HG02970 (cell line): ENCODE measurements around the gene P3H2.

Experiments
- ATAC-seq: cut with Tn5 transposase; IDR thresholded peaks from one replicate; pipeline ENCODE4 v1.9.1; 2021; ENCODE audit warnings: mild to moderate bottlenecking, moderate library complexity, moderate number of reproducible peaks; ENCODE audit not compliant: unreplicated experiment, low FRiP score

Gene P3H2

GRCh38 chr3:190058521-190059241 lies 62.0 kb downstream of the P3H2 start:
- no peak for ATAC-seq

DNA sequence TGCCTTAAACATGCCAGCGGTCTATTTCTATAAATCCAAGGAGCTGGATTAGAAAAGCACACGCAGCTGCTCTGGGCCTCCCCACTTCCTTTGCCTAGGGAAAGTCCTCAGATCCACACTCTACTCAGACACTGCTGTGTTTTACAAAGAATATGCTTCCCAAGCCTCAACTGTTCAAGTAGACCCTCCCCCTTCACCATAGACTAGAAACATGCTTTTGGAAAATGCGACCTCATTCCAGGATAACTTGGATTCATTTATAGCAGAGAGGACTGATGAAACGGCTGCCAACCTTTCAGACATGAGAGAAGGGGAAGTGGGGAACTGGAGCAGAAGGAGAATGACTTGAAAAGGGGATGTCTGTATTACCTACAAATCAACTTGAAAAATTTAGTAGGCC lies 64.0 kb downstream of the P3H2 start:
- ATAC-seq = no peak

DNA sequence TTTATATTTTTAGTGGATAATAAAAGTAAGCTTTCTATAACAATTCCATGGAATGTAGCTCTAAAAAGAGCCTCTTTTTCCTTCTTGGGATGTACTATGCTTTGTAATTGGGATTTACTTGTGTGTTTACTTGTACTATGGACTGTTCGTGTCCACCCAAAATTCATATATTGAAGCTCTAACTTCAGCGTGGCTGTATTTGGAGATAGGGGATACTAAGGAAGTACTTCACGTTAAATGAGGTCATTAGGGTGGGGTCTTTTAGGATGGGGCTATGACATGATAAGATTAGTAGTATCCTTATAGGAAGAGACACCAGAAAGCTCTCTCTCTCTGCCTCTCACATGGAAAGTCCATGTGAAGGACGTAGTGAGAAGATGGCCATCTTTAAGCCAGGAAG lies 64.9 kb downstream of the P3H2 start:
- no peak for ATAC-seq

DNA sequence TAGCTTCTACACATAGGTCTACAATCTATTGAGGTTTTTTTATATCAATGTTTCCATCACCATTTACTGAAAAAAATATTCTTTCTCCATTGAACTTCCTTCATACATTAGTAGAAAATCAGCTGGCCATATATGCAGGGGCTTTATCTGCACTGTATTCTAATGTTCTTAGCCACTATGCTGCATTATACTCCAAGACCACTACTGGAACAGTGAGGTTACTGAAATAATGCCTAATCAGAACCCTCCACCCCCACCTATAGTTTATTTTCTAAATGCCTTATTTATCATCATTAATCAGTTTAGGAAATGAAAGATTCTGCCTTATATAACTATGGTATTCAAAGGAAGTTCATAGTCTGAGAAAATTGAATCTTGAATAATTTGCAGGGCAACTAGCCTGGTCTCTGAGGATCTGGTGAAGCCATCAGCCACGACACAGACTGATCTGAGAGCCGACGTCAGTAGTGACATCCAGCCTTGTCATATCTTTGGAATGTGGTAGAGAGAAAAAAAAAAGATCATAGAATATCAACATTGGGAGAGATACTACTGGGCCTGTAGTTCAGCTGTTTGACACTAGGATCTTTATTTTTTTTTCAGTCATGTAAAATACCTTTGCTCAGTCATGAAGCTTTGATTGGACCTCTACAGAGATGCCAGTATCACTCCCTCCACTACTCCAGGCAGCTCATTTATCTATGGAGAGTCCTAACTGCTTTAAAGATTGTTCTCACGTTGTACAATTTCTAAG lies 66.6 kb downstream of the P3H2 start:
- no peak for ATAC-seq

DNA sequence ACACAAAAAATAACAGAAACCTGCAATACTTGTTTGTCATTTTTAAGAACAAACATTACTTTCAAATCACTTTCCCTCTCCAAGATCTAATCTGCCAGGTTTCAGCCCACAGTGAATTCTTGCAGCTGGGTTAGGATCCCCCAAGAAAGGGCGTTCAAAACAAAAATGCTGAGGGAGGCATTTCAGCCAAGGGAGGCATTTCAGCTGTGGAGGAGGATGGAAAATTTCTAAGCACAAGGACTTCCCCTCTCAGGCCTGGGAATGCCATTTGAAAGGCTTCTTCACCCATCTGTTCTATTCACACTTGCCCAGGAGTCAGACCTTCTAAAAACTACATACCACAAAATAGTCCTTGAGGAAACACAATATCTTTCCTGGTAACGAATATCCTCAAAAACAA lies 69.1 kb downstream of the P3H2 start:
- no peak for ATAC-seq

GRCh38 chr3:190048932-190049441 lies 71.7 kb downstream of the P3H2 start:
- ATAC-seq = no peak

GRCh38 chr3:190044974-190045373 lies 75.7 kb downstream of the P3H2 start:
- no peak for ATAC-seq

DNA sequence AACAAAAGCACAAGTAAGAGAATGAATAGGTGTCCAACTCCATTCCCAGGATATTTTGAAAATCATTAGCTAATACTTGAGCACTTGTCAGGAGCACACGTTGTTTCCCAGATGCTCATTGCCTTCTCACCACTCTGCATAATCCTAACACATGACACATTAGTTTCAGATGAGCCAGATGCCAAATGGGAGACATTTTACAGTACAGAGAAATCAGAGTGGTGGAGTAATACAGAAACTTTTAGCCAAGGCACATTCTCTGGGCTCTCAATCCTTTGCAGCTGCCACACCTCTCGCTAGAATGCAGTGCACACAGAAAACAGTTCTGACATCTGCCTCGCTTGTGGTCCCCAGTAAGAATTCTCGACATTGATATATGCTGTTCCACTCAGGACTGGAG lies 76.6 kb downstream of the P3H2 start:
- no peak for ATAC-seq

DNA sequence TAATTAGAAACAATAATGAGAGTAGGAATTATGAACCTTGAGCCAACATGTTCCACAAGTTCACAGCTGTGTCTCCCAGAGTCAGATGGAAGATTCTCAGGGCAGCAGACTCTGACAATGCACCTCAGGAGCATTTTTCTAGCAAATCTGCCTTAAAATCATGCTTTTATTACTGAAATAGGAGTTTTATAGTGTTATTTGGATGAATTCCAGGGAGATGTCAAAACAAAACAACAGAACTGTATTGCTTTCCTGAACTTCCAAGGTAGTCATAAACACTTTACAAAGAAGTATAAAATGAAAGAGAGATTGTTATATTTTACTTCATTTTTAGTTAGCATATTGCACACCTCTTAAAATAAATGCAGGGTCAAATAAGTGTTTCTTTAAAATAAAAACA lies 77.0 kb downstream of the P3H2 start:
- no peak for ATAC-seq

DNA sequence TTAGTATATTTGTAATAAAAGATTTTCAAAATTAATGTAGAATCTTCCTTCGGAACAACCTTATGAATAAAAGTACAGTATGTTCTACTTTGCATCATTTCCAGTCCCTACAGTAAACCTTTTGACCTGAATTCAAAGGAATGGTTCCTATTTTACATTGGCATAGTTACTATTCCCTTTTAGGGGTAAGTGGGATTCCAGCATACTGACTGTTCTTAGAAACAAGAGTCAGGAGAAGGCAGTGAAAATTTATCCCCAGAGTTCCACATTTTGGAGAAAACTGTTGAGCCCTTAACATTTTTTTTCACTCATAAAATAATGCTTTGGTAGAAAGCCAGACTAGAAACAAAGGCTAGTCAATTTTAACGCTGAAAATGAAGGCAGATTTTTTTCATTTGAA lies 78.1 kb downstream of the P3H2 start:
- no peak for ATAC-seq

DNA sequence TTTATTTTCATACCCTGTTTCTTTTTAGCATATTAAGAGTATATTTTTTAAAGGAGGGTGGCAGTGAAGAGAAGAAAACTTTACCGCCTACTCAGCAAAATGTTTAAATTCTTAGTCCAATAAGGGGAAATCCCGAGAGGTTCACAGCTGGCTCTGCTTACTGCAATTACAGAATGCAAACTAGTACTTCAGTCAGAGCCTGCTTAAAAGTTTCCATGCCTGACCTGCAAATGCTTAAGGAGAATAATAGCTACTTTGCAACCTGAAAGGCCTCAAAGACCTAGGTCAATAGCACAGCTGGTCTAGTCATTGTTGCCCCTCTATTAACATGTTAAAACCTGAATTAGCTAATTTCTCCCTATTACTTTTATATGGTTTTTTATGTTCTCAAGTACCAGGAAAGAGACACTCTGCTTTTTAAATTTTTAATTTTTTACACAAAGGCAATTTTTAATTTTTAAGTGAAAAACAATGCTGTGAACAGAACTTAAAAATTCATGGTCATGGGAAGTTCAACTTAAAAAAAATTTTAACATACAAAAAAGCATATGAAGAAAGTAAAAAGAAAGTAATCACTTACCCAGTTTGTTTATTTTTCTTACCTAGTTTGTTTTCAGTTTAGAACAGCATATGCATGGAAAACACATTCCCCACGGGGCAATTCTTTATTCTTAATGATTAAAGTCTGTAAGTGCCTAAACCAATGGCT lies 79.2 kb downstream of the P3H2 start:
- no peak for ATAC-seq

DNA sequence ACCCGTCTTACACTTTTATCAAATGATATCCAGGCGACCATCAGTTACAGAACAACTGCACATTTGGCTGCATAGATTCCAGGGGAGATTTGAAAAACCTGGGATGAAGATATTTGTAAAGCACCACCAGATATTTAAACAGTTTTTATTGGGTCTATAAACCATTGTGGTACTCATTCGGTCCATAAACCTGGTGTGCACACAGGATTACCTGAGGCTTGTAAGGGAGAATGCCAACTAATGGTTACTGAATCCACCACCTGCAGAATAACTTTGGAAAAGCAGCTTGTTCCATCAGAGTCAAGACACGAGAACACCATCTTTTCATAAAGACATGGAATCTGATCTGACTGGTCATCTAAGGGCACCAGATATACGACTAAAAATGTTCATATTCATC lies 80.6 kb downstream of the P3H2 start:
- ATAC-seq = no peak

DNA sequence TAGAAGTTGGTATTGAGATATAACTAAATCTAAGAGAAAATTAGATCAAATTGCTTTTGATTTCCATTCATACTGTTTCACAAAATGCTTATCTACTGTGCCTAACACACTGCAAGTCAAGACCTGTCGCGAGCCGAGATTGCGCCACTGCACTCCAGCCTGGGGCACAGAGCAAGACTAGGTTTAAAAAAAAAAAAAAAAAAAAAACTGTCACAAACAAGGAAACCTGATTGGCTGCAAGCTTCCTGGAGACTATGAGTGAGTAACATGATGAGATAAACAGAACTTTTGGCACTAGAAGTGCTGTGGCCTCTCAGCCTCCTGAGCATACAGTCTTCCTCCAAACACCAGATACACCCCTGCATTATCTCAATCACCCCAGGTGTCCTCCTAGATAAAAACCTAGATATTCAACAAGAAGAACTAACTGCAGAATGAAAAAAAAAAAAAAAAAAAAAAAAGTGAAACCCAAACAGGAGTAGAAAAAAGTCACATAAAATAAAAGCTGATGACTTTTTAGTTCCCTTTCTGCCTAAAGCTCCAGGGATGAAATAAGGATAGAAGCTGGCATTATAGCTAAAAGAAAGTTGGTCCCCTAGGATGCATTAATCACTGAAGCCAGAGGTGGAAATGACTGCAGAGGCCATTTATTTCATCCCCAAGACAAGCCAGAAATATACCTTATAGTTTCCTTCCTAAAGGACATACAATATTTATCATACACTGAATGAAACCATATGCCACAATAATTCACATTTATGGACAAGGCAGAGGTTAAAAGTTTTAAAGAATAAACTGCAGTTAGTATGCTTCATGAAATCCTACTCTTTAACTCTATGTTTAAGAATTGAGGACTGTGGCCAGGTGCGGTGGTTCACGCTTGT lies 82.4 kb downstream of the P3H2 start:
- no peak for ATAC-seq

- no peak for ATAC-seq
These were observed 84.1 kb downstream of the P3H2 start for GRCh38 chr3:190036631-190037030.

DNA sequence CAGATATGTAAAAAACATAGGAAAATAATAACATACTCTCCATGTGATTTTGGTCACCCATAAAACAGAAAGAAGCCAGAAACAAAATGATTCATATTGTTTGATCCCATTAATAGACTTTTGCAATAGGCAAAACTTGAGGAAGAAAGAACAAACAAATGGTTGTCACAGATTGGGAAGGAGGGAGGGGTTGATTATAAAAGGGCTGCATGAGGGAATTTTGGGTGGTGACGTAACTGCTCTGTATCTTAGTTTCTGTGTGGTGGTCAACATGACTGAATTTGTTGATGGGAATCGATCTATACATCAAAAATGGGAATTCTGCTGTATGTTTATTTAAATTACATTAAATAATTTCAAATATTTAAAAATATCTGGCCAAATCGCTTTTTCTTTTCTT lies 86.3 kb downstream of the P3H2 start:
- ATAC-seq = no peak

DNA sequence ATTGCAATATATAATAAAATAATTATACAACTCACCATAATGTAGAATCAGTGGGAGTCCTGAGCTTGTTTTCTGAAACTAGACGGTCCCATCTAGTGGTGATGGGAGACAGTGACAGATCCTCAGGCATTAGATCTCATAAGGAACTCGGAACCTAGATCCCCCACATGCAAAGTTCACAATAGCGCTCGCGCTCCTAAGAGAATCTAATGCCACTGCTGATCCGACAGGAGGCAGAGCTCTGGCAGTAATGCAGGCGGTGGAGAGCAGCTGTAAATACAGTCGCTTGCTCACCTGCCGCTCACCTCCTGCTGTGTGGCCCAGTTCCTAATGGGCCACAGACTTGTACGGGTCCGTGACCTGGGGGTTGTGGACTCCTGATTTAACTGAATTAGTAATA lies 87.8 kb downstream of the P3H2 start:
- ATAC-seq = no peak

GRCh38 chr3:190031887-190032752 lies 88.6 kb downstream of the P3H2 start:
- ATAC-seq = no peak

GRCh38 chr3:190027116-190027515 lies 93.6 kb downstream of the P3H2 start:
- ATAC-seq = no peak

DNA sequence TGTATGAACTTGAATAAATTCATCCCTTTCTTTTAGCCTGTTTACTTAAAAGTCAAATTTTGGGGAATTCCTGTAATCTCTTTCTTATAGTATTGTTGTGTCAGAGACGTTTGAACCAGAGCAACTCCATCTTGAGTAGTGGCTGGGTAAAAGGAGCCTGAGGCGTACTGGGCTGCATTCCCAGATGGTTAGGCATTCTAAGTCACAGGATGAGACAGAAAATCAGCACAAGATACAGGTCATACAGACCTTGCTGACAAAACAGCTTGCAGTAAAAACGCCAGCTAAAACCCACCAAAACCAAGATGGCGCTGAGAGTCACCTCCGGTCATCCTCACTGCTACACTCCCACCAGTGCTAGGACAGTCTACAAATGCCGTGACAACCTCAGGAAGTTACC lies 94.5 kb downstream of the P3H2 start:
- ATAC-seq = no peak
